Neural cell (in vitro differentiated cells): ENCODE data around the gene GSTP1. TPM values are rescaled to one million over a fixed set of nuclear protein-coding genes. Genes with fewer than 3 reads are reported as not detected.
"Not testable (repeated sequence)": the region's sequence is repeated elsewhere in the genome, so short reads cannot be mapped to it uniquely, and the experiment has no call there.

Experiments
- H2AFZ ChIP-seq: fragments of 200-600, 300-800 bp; sonication (generic), shearing (Covaris generic); 2 replicates; pipeline ENCODE4 v1.6.0; 2014; ENCODE audit warnings: low read depth, mild to moderate bottlenecking, antibody characterized with exemption, low read length, moderate library complexity
- H3F3A ChIP-seq: fragments of 200-600 bp; shearing (Covaris generic); 2 replicates; pipeline ENCODE4 v1.6.1; 2016; ENCODE audit warnings: mild to moderate bottlenecking, moderate library complexity, mixed read lengths, antibody characterized with exemption, low read length; ENCODE audit not compliant: insufficient read depth, poor library complexity, severe bottlenecking
- H3K27ac ChIP-seq: fragments of 200-600, 300-800 bp; sonication (generic), shearing (Covaris generic); 2 replicates; pipeline ENCODE4 v1.5.1; 2014; ENCODE audit warnings: mild to moderate bottlenecking, low read length, moderate library complexity
- H3K27me3 ChIP-seq: fragments of 300-800, 200-600 bp; sonication (generic), shearing (Covaris generic); 2 replicates; pipeline ENCODE4 v1.6.0; 2014; ENCODE audit warnings: mild to moderate bottlenecking, low read depth, low read length, moderate library complexity; ENCODE audit not compliant: insufficient read depth
- H3K36me3 ChIP-seq: fragments of 300-800, 200-600 bp; sonication (generic), shearing (Covaris generic); 2 replicates; pipeline ENCODE4 v1.5.1; 2014; ENCODE audit warnings: mild to moderate bottlenecking, antibody characterized with exemption, low read length, moderate library complexity; ENCODE audit not compliant: insufficient read depth
- H3K4me2 ChIP-seq: fragments of 300-800, 200-600 bp; sonication (generic), shearing (Covaris generic); 2 replicates; pipeline ENCODE4 v1.6.0; 2014; ENCODE audit warnings: mild to moderate bottlenecking, low read length
- H3K4me3 ChIP-seq: fragments of 300-800, 200-600 bp; sonication (generic), shearing (Covaris generic); 2 replicates; pipeline ENCODE4 v1.5.1; 2014; ENCODE audit warnings: mild to moderate bottlenecking, low read length, moderate library complexity
- H3K79me2 ChIP-seq: fragments of 200-600 bp; shearing (Covaris generic); replicated peaks from 2 replicates; pipeline ENCODE4 v1.6.0; 2014; ENCODE audit warnings: mild to moderate bottlenecking, low read length, moderate library complexity; ENCODE audit not compliant: insufficient read depth
- H3K9ac ChIP-seq: fragments of 300-800, 200-600 bp; sonication (generic), shearing (Covaris generic); 2 replicates; pipeline ENCODE4 v1.6.1; 2016; ENCODE audit warnings: mild to moderate bottlenecking, low read length, mixed read lengths
- H3K9me2 ChIP-seq: fragments of 200-600 bp; shearing (Covaris generic); 2 replicates; pipeline ENCODE4 v1.6.1; 2016; ENCODE audit warnings: mild to moderate bottlenecking, low read length, mixed read lengths; ENCODE audit not compliant: insufficient read depth
- H3K9me3 ChIP-seq: fragments of 200-600, 300-800 bp; sonication (generic), shearing (Covaris generic); 2 replicates; pipeline ENCODE4 v1.6.1; 2016; ENCODE audit warnings: mild to moderate bottlenecking, mixed run types, low read length, moderate library complexity, mixed read lengths
- H4K20me1 ChIP-seq: fragments of 200-600 bp; shearing (Covaris generic); 2 replicates; pipeline ENCODE4 v1.6.1; 2016; ENCODE audit warnings: mild to moderate bottlenecking, mixed run types; ENCODE audit not compliant: insufficient read depth
- CTCF ChIP-seq: fragments of 450-650 bp; IDR thresholded peaks from 2 replicates; pipeline ENCODE4 v1.5.1; 2014; ENCODE audit warnings: antibody characterized with exemption, mild to moderate bottlenecking, moderate library complexity; ENCODE audit not compliant: poor library complexity, severe bottlenecking
- EP300 ChIP-seq: fragments of 450-650 bp; conservative IDR thresholded peaks from 2 replicates; pipeline ENCODE4 v1.6.1; 2014; ENCODE audit warnings: antibody characterized with exemption, mild to moderate bottlenecking, moderate library complexity; ENCODE audit not compliant: poor library complexity, severe bottlenecking
- EZH2 ChIP-seq: fragments of 200-600, 300-800 bp; shearing (Covaris generic), sonication (generic); IDR thresholded peaks from 2 replicates; pipeline ENCODE4 v1.6.1; 2014; ENCODE audit warnings: antibody characterized with exemption, low read length, borderline replicate concordance, mild to moderate bottlenecking; ENCODE audit not compliant: insufficient read depth, poor library complexity, severe bottlenecking
- MXI1 ChIP-seq: fragments of 450-650 bp; conservative IDR thresholded peaks from 2 replicates; pipeline ENCODE4 v1.6.1; 2014; ENCODE audit warnings: antibody characterized with exemption, mild to moderate bottlenecking; ENCODE audit not compliant: poor library complexity, severe bottlenecking
- POLR2AphosphoS5 ChIP-seq: IDR thresholded peaks from 2 replicates; pipeline ENCODE4 v1.6.1; 2012
- RAD21 ChIP-seq: fragments of 450-650 bp; conservative IDR thresholded peaks from 2 replicates; pipeline ENCODE4 v1.6.1; 2014; ENCODE audit warnings: antibody characterized with exemption, mild to moderate bottlenecking, moderate library complexity
- REST ChIP-seq: IDR thresholded peaks from 2 replicates; pipeline ENCODE4 v1.6.1; 2012; ENCODE audit warnings: borderline replicate concordance
- SMC3 ChIP-seq: fragments of 450-650 bp; conservative IDR thresholded peaks from 2 replicates; pipeline ENCODE4 v1.6.1; 2014; ENCODE audit warnings: antibody characterized with exemption, mild to moderate bottlenecking, moderate library complexity; ENCODE audit not compliant: poor library complexity
- TAF1 ChIP-seq: IDR thresholded peaks from 2 replicates; pipeline ENCODE4 v1.6.1; 2012; ENCODE audit warnings: low read depth
- polyA plus RNA-seq: library from polyadenylated mRNA; depleted of rRNA; stranded (reverse); fragments of >200 nt; gene quantifications from 2 replicates; pipeline ENCODE4 v1.2.3, GENCODE V29; 2014

The GSTP1 gene
- polyA plus RNA-seq, 1 donor from 2014 or later, result 94.6 TPM

GRCh38 chr11:67544616-67545242, 38.9 kb upstream of the GSTP1 start:
- H3K4me2 ChIP-seq, result no peak overlapping the region
- H2AFZ ChIP-seq, result no peak overlapping the region
- no peaks in the 10 kb centered on the region for H3F3A ChIP-seq
- no peak for TF ChIP-seq MXI1
- no peak for TF ChIP-seq CTCF
- TF ChIP-seq SMC3, result no peak
- no peak for TF ChIP-seq REST
- TF ChIP-seq EP300, result no peak
- TF ChIP-seq EZH2, result no peak
- no peak for TF ChIP-seq RAD21
- no peak for TF ChIP-seq TAF1
- no peak for TF ChIP-seq POLR2AphosphoS5
- no peak overlapping the region for H3K9ac ChIP-seq
- no peaks in the 10 kb centered on the region for H3K9me2 ChIP-seq
- H3K9me3 ChIP-seq, result no peaks in the 10 kb centered on the region
- no peaks in the 10 kb centered on the region for H4K20me1 ChIP-seq
- H3K27ac ChIP-seq, result no peak overlapping the region
- H3K27me3 ChIP-seq, result no peaks in the 10 kb centered on the region
- H3K36me3 ChIP-seq, result no peaks in the 10 kb centered on the region
- H3K79me2 ChIP-seq, result no peaks in the 10 kb centered on the region
- no peak overlapping the region for H3K4me3 ChIP-seq

- Histone ChIP-seq H3K9me2 (no peaks in the 10 kb centered on the region), H3K27me3 (no peaks in the 10 kb centered on the region), H3K4me2 (no peak overlapping the region), H3K79me2 (no peaks in the 10 kb centered on the region), H3K9me3 (no peaks in the 10 kb centered on the region), H4K20me1 (no peaks in the 10 kb centered on the region), H2AFZ (no peak overlapping the region), H3K36me3 (no peaks in the 10 kb centered on the region), H3F3A (no peaks in the 10 kb centered on the region), H3K4me3 (no peak overlapping the region), H3K9ac (no peak overlapping the region), H3K27ac (no peak overlapping the region)
- TF ChIP-seq TAF1 (no peak), CTCF (no peak)
These were observed 38.3 kb upstream of the GSTP1 start for GRCh38 chr11:67545280-67545679.

GRCh38 chr11:67548112-67548511, 35.5 kb upstream of the GSTP1 start:
- H3K9ac ChIP-seq, H3K79me2 ChIP-seq, H2AFZ ChIP-seq, H3K4me2 ChIP-seq, H4K20me1 ChIP-seq, H3K4me3 ChIP-seq, H3F3A ChIP-seq, H3K9me3 ChIP-seq, H3K36me3 ChIP-seq, H3K27ac ChIP-seq, H3K27me3 ChIP-seq, H3K9me2 ChIP-seq: not testable (repeated sequence)
